ENCODE data around the gene CNPY1. TPM values are rescaled to one million over a fixed set of nuclear protein-coding genes. Genes with fewer than 3 reads are reported as not detected.

Gene CNPY1
- total and polyA plus RNA-seq, 2 experiments from 2014 or later, result not detected

GRCh38 chr7:155560982-155561686, 14.8 kb upstream of the CNPY1 start:
- Histone ChIP-seq H3K79me2 (no peaks in the 10 kb centered on the region), H2AFZ (no peak overlapping the region), H4K20me1 (ENCODE audit: insufficient read depth, poor library complexity, severe bottlenecking) (no peaks in the 10 kb centered on the region), H3K4me1 (ENCODE audit: insufficient read depth) (no peaks in the 10 kb centered on the region), H3K9me3 (ENCODE audit: low read depth) (no peaks in the 10 kb centered on the region), H3K4me3 (no peak overlapping the region), H3K27me3 (no peaks in the 10 kb centered on the region), H3K36me3 (replicated peaks; ENCODE audit: insufficient read depth, low read depth) (no peaks in the 10 kb centered on the region), H3K9me2 (replicated peaks; ENCODE audit: insufficient read depth) (no peaks in the 10 kb centered on the region), H3K4me2 (no peak overlapping the region), H3K27ac (no peak overlapping the region)
- 89% methylated on average over 18 of the region's 18 CpGs for WGBS (ENCODE audit: low lambda C conversion rate, missing lambda C conversion rate)
- no peak for DNase-seq (ENCODE audit: low spot score)
- TF ChIP-seq EZH2 (IDR thresholded peaks at IDR 0.05; ENCODE audit: borderline replicate concordance) (no peak), EZH2phosphoT487 (IDR thresholded peaks at IDR 0.05; ENCODE audit: low read depth, severe bottlenecking, unreplicated experiment) (no peak), CTCF (IDR thresholded peaks at IDR 0.05; ENCODE audit: poor library complexity) (no peak)

GRCh38 chr7:155560196-155560885, 14.0 kb upstream of the CNPY1 start:
- no peak for DNase-seq (ENCODE audit: low spot score)
- no peak overlapping the region for H2AFZ ChIP-seq
- no peaks in the 10 kb centered on the region for H3K36me3 ChIP-seq (replicated peaks; ENCODE audit: insufficient read depth, low read depth)
- H3K4me3 ChIP-seq, result no peak overlapping the region
- no peaks in the 10 kb centered on the region for H3K79me2 ChIP-seq
- no peaks in the 10 kb centered on the region for H3K9me3 ChIP-seq (ENCODE audit: low read depth)
- H3K27ac ChIP-seq, result no peak overlapping the region
- TF ChIP-seq EZH2phosphoT487 (IDR thresholded peaks at IDR 0.05; ENCODE audit: low read depth, severe bottlenecking, unreplicated experiment) (no peak), EZH2 (IDR thresholded peaks at IDR 0.05; ENCODE audit: borderline replicate concordance) (no peak), CTCF (IDR thresholded peaks at IDR 0.05; ENCODE audit: poor library complexity) (no peak)
- no peaks in the 10 kb centered on the region for H4K20me1 ChIP-seq (ENCODE audit: insufficient read depth, poor library complexity, severe bottlenecking)
- H3K27me3 ChIP-seq, result no peaks in the 10 kb centered on the region
- H3K4me1 ChIP-seq (ENCODE audit: insufficient read depth), result no peaks in the 10 kb centered on the region
- H3K4me2 ChIP-seq, result no peak overlapping the region
- H3K9me2 ChIP-seq (replicated peaks; ENCODE audit: insufficient read depth), result no peaks in the 10 kb centered on the region
- 86% methylated on average over 21 of the region's 21 CpGs for WGBS (ENCODE audit: low lambda C conversion rate, missing lambda C conversion rate)

- H3K36me3 ChIP-seq (replicated peaks; ENCODE audit: insufficient read depth, low read depth), result no peaks in the 10 kb centered on the region
- TF ChIP-seq EZH2phosphoT487 (IDR thresholded peaks at IDR 0.05; ENCODE audit: low read depth, severe bottlenecking, unreplicated experiment), result no peak
- no peak for TF ChIP-seq CTCF (IDR thresholded peaks at IDR 0.05; ENCODE audit: poor library complexity)
- TF ChIP-seq EZH2 (IDR thresholded peaks at IDR 0.05; ENCODE audit: borderline replicate concordance), result no peak
- H2AFZ ChIP-seq, result no peak overlapping the region
- H3K9me3 ChIP-seq (ENCODE audit: low read depth), result no peaks in the 10 kb centered on the region
- H3K9me2 ChIP-seq (replicated peaks; ENCODE audit: insufficient read depth), result no peaks in the 10 kb centered on the region
- H3K4me1 ChIP-seq (ENCODE audit: insufficient read depth), result no peaks in the 10 kb centered on the region
- 82% methylated on average over 13 of the region's 13 CpGs for WGBS (ENCODE audit: low lambda C conversion rate, missing lambda C conversion rate)
- H3K27ac ChIP-seq, result no peak overlapping the region
- no peak for DNase-seq (ENCODE audit: low spot score)
- no peaks in the 10 kb centered on the region for H4K20me1 ChIP-seq (ENCODE audit: insufficient read depth, poor library complexity, severe bottlenecking)
- no peaks in the 10 kb centered on the region for H3K27me3 ChIP-seq
- no peak overlapping the region for H3K4me2 ChIP-seq
- no peak overlapping the region for H3K4me3 ChIP-seq
- no peaks in the 10 kb centered on the region for H3K79me2 ChIP-seq
Observed at GRCh38 chr7:155559519-155560108, 13.3 kb upstream of the CNPY1 start.

Data from hepatocyte (in vitro differentiated cells).